Measurements from ENCODE around the gene ZNF687. TPM values are rescaled to one million over a fixed set of nuclear protein-coding genes. Genes with fewer than 3 reads are reported as not detected.
A peak's percentile ranks its signal among the peaks of the same experiment; 100 is the strongest.
"Not testable (repeated sequence)": the region's sequence is repeated elsewhere in the genome, so short reads cannot be mapped to it uniquely, and the experiment has no call there.

Gene ZNF687
- total RNA-seq, 8 experiments from 2014 or later, result 8.9 to 33.2 (median 21.9) TPM

GRCh38 chr1:151265446-151266236 lies 16.5 kb upstream of the ZNF687 start:
- H3K27ac ChIP-seq, result no peak overlapping the region
- 75 to 97% (median 94%) methylated on average over 2 to 10 of the region's 14 CpGs; no CpG with 5 or more reads in 1 of the 10 experiments for WGBS, 10 experiments
- H3K4me1 ChIP-seq (replicated peaks in 1 of 2), result no peaks in the 10 kb centered on the region
- no peak for ATAC-seq (replicated peaks in 6 of 8)
- no peak overlapping the region for H3K4me3 ChIP-seq
- in situ Hi-C loops (cut with MboI; ENCODE audit: low pct_unique_long_range_greater_than_20kb in 2 of 9, low sequenced_read_pairs in 9 of 9, unreplicated experiment in 9 of 9), result no loop called here

- WGBS, 10 experiments, result 89 to 100% (median 97%) methylated on average over 1 to 3 of the region's 3 CpGs; no CpG with 5 or more reads in 4 of the 10 experiments
- H3K4me3 ChIP-seq, result no peak overlapping the region
- no peaks in the 10 kb centered on the region for H3K4me1 ChIP-seq (replicated peaks in 1 of 2)
- H3K27ac ChIP-seq, result no peak overlapping the region
- in situ Hi-C loops (cut with MboI; ENCODE audit: low pct_unique_long_range_greater_than_20kb in 2 of 9, low sequenced_read_pairs in 9 of 9, unreplicated experiment in 9 of 9), result no loop called here
- no peak for ATAC-seq (replicated peaks in 6 of 8)
Measured at GRCh38 chr1:151266315-151266714, 15.8 kb upstream of the ZNF687 start.

GRCh38 chr1:151266821-151267220 lies 15.3 kb upstream of the ZNF687 start:
- Histone ChIP-seq H3K4me1 (replicated peaks in 1 of 2) (no peaks in the 10 kb centered on the region), H3K4me3 (no peak overlapping the region), H3K27ac (no peak overlapping the region)
- in situ Hi-C loops (cut with MboI; ENCODE audit: low pct_unique_long_range_greater_than_20kb in 2 of 9, low sequenced_read_pairs in 9 of 9, unreplicated experiment in 9 of 9), result no loop called here
- WGBS, 10 experiments, result 65 to 100% (median 89%) methylated on average over 1 to 8 of the region's 8 CpGs; no CpG with 5 or more reads in 2 of the 10 experiments
- no peak for ATAC-seq (replicated peaks in 6 of 8)

GRCh38 chr1:151267760-151268159 lies 14.3 kb upstream of the ZNF687 start:
- Histone ChIP-seq H3K4me1 (replicated peaks in 1 of 2) (no peaks in the 10 kb centered on the region), H3K27ac (no peak overlapping the region), H3K4me3 (no peak overlapping the region)
- in situ Hi-C loops (cut with MboI; ENCODE audit: low pct_unique_long_range_greater_than_20kb in 2 of 9, low sequenced_read_pairs in 9 of 9, unreplicated experiment in 9 of 9), result no loop called here
- 7 to 91% (median 80%) methylated on average over 1 to 4 of the region's 4 CpGs; no CpG with 5 or more reads in 2 of the 10 experiments for WGBS, 10 experiments
- ATAC-seq (replicated peaks in 6 of 8), result no peak

- ATAC-seq (replicated peaks in 6 of 8), result no peak
- 33 to 100% (median 86%) methylated on average over 1 to 3 of the region's 3 CpGs; no CpG with 5 or more reads in 5 of the 10 experiments for WGBS, 10 experiments
Measured at GRCh38 chr1:151273924-151274466, 8.1 kb upstream of the ZNF687 start.

GRCh38 chr1:151275341-151275740 lies 6.8 kb upstream of the ZNF687 start:
- in situ Hi-C loops (cut with MboI; ENCODE audit: low pct_unique_long_range_greater_than_20kb in 2 of 9, low sequenced_read_pairs in 9 of 9, unreplicated experiment in 9 of 9); ATAC-seq (replicated peaks in 6 of 8); H3K4me3 ChIP-seq; H3K27ac ChIP-seq; H3K4me1 ChIP-seq (replicated peaks in 1 of 2): not testable (repeated sequence)
- WGBS, 10 experiments, result 61 to 100% (median 95%) methylated on average over 1 to 5 of the region's 5 CpGs; no CpG with 5 or more reads in 4 of the 10 experiments

More at GRCh38 chr1:151273924-151274466, 8.1 kb upstream of the ZNF687 start:
- in situ Hi-C loops (cut with MboI; ENCODE audit: low pct_unique_long_range_greater_than_20kb in 2 of 9, low sequenced_read_pairs in 9 of 9, unreplicated experiment in 9 of 9), result no loop called here
- no peak overlapping the region for H3K27ac ChIP-seq
- no peaks in the 10 kb centered on the region for H3K4me1 ChIP-seq (replicated peaks in 1 of 2)
- no peak overlapping the region for H3K4me3 ChIP-seq

- no peaks in the 10 kb centered on the region for H3K4me1 ChIP-seq (replicated peaks in 1 of 2)
- H3K4me3 ChIP-seq, result no peak overlapping the region
- H3K27ac ChIP-seq, result no peak overlapping the region
- in situ Hi-C loops (cut with MboI; ENCODE audit: low pct_unique_long_range_greater_than_20kb in 2 of 9, low sequenced_read_pairs in 9 of 9, unreplicated experiment in 9 of 9), result no loop called here
- WGBS, 10 experiments, result 51 to 100% (median 84%) methylated on average over 1 to 2 of the region's 2 CpGs
- ATAC-seq (replicated peaks in 6 of 8), result no peak
Measured at GRCh38 chr1:151277249-151277648, 4.8 kb upstream of the ZNF687 start.

- Histone ChIP-seq H3K4me3 (peak overlapping the region; percentile 53 to 85 (median 59)), H3K4me1 (replicated peaks in 1 of 2) (peaks cover 9 to 10% of the 10 kb centered on the region in 2 donors), H3K27ac (peak overlapping the region; percentile 93 to 95)
- in situ Hi-C loops (cut with MboI; ENCODE audit: low pct_unique_long_range_greater_than_20kb in 2 of 9, low sequenced_read_pairs in 9 of 9, unreplicated experiment in 9 of 9), result no loop called here
- 0 to 10% (median 0%) methylated on average over 1 to 24 of the region's 48 CpGs; no CpG with 5 or more reads in 1 of the 10 experiments for WGBS, 10 experiments
- ATAC-seq (replicated peaks in 6 of 8), result peak; percentile 44 to 65 (median 57)
Measured at GRCh38 chr1:151281225-151281968, 702 bp upstream of the ZNF687 start.

GRCh38 chr1:151282883-151283725 lies 1.0 kb downstream of the ZNF687 start:
- H3K4me1 ChIP-seq (replicated peaks in 1 of 2), result peaks cover 9 to 10% of the 10 kb centered on the region in 2 donors
- H3K4me3 ChIP-seq, result peak overlapping the region; percentile 53 to 85 (median 59)
- in situ Hi-C loops (cut with MboI; ENCODE audit: low pct_unique_long_range_greater_than_20kb in 2 of 9, low sequenced_read_pairs in 9 of 9, unreplicated experiment in 9 of 9), result no loop called here
- peak overlapping the region; percentile 70 to 84 for H3K27ac ChIP-seq
- 0 to 3% (median 1%) methylated on average over 5 to 6 of the region's 44 CpGs; no CpG with 5 or more reads in 6 of the 10 experiments for WGBS, 10 experiments
- no peak for ATAC-seq (replicated peaks in 6 of 8)

- in situ Hi-C loops (cut with MboI; ENCODE audit: low pct_unique_long_range_greater_than_20kb in 2 of 9, low sequenced_read_pairs in 9 of 9, unreplicated experiment in 9 of 9), result no loop called here
- peaks cover 9 to 10% of the 10 kb centered on the region in 2 donors for H3K4me1 ChIP-seq (replicated peaks in 1 of 2)
- peak overlapping the region in 3 of 5 donors; percentile 53 to 85 (median 59) for H3K4me3 ChIP-seq
- H3K27ac ChIP-seq, result no peak overlapping the region
- ATAC-seq (replicated peaks in 6 of 8), result no peak
- 0 to 86% (median 39%) methylated on average over 1 of the region's 2 CpGs; no CpG with 5 or more reads in 6 of the 10 experiments for WGBS, 10 experiments
Measured at GRCh38 chr1:151284013-151284577, 2.0 kb downstream of the ZNF687 start.

- in situ Hi-C loops (cut with MboI; ENCODE audit: low pct_unique_long_range_greater_than_20kb in 2 of 9, low sequenced_read_pairs in 9 of 9, unreplicated experiment in 9 of 9), result no loop called here
Measured at GRCh38 chr1:151286619-151287340, 4.7 kb downstream of the ZNF687 start.

More at GRCh38 chr1:151286619-151287340, 4.7 kb downstream of the ZNF687 start:
- Histone ChIP-seq H3K4me3 (no peak overlapping the region), H3K27ac (no peak overlapping the region), H3K4me1 (replicated peaks in 1 of 2) (peaks cover 9 to 10% of the 10 kb centered on the region in 2 donors)
- ATAC-seq (replicated peaks in 6 of 8), result no peak
- 90 to 100% (median 93%) methylated on average over 1 to 10 of the region's 10 CpGs; no CpG with 5 or more reads in 5 of the 10 experiments for WGBS, 10 experiments

All from motor neuron (in vitro differentiated cells).